Liver (tissue), 9 donors: ENCODE data around the gene RCN2. TPM values are rescaled to one million over a fixed set of nuclear protein-coding genes. Genes with fewer than 3 reads are reported as not detected.

Source experiments
- DNase-seq: peaks from one replicate; pipeline ENCODE4 v3.0.0-alpha.2; 2017; ENCODE audit warnings: low spot score
- H3K27ac ChIP-seq, 2 donors: one replicate each; pipeline ENCODE4 v1.7.0; 2013; ENCODE audit warnings: inconsistent platforms in 2 of 2, low read length in 2 of 2, control low read depth in 1 of 2, low read depth in 1 of 2, mild to moderate bottlenecking in 1 of 2
- H3K27me3 ChIP-seq, 4 donors: one replicate each; pipeline versions ENCODE4 v1.6.1 to v1.7.0; 2013; ENCODE audit warnings: low read length in 3 of 4, inconsistent platforms in 1 of 4, mild to moderate bottlenecking in 1 of 4, moderate library complexity in 1 of 4; ENCODE audit not compliant: control insufficient read depth in 4 of 4, insufficient read depth in 4 of 4
- H3K36me3 ChIP-seq, 4 donors: one replicate each; pipeline versions ENCODE4 v1.6.1 to v1.7.0; 2013; ENCODE audit warnings: low read length in 3 of 4, mild to moderate bottlenecking in 3 of 4, low read depth in 1 of 4, moderate library complexity in 1 of 4; ENCODE audit not compliant: control insufficient read depth in 4 of 4, insufficient read depth in 3 of 4
- H3K4me1 ChIP-seq, 4 donors: one replicate each; pipeline versions ENCODE4 v1.6.1 to v1.7.0; 2013; ENCODE audit warnings: low read length in 3 of 4, mild to moderate bottlenecking in 3 of 4, moderate library complexity in 1 of 4; ENCODE audit not compliant: control insufficient read depth in 4 of 4, insufficient read depth in 4 of 4
- H3K4me3 ChIP-seq, 3 donors: one replicate each; pipeline versions ENCODE4 v1.6.1 to v1.7.0; 2013; ENCODE audit warnings: low read length in 3 of 3, control low read depth in 1 of 3, low read depth in 1 of 3, mild to moderate bottlenecking in 1 of 3
- H3K9ac ChIP-seq, 2 donors: one replicate each; pipeline ENCODE4 v1.7.0; 2013; ENCODE audit warnings: low read length in 2 of 2, mild to moderate bottlenecking in 2 of 2, moderate library complexity in 2 of 2, control low read depth in 1 of 2, low read depth in 1 of 2
- H3K9me3 ChIP-seq, 4 donors: one replicate each; pipeline versions ENCODE4 v1.6.1 to v1.7.0; 2013; ENCODE audit warnings: low read length in 3 of 4; ENCODE audit not compliant: control insufficient read depth in 4 of 4
- ATF3 ChIP-seq: IDR thresholded peaks from 2 replicates; pipeline ENCODE4 v1.6.1; 2016; ENCODE audit warnings: antibody characterized with exemption
- CTCF ChIP-seq: fragments of 150-350 bp; IDR thresholded peaks from 2 replicates; pipeline ENCODE4 v1.5.1; 2017; ENCODE audit warnings: improper control_type of control experiment, low read depth, low read length; ENCODE audit not compliant: missing input control
- FOXA1 ChIP-seq: IDR thresholded peaks from 2 replicates; pipeline ENCODE4 v1.6.1; 2016; ENCODE audit warnings: antibody characterized with exemption
- GABPA ChIP-seq, 2 donors: IDR thresholded peaks in 1 of 2; conservative IDR thresholded peaks in 1 of 2; 2 replicates each; pipeline ENCODE4 v1.6.1; 2016; ENCODE audit warnings: antibody characterized with exemption in 2 of 2, mild to moderate bottlenecking in 1 of 2, moderate library complexity in 1 of 2
- HNF4A ChIP-seq, 2 donors: conservative IDR thresholded peaks; 2 replicates each; pipeline ENCODE4 v1.6.1; 2016; ENCODE audit warnings: antibody characterized with exemption in 2 of 2, mild to moderate bottlenecking in 2 of 2
- HNF4G ChIP-seq: IDR thresholded peaks from 2 replicates; pipeline ENCODE4 v1.6.1; 2016; ENCODE audit warnings: antibody characterized with exemption
- JUND ChIP-seq, 2 donors: IDR thresholded peaks; 2 replicates each; pipeline ENCODE4 v1.6.1; 2016; ENCODE audit warnings: antibody characterized with exemption in 2 of 2
- MAX ChIP-seq: IDR thresholded peaks from 2 replicates; pipeline ENCODE4 v1.6.1; 2016; ENCODE audit warnings: antibody characterized with exemption
- NR2F2 ChIP-seq: IDR thresholded peaks from 2 replicates; pipeline ENCODE4 v1.6.1; 2016; ENCODE audit warnings: antibody characterized with exemption
- RAD21 ChIP-seq, 2 donors: IDR thresholded peaks; 2 replicates each; pipeline ENCODE4 v1.6.1; 2016; ENCODE audit warnings: antibody characterized with exemption in 2 of 2, mild to moderate bottlenecking in 2 of 2
- RXRA ChIP-seq, 2 donors: IDR thresholded peaks; 2 replicates each; pipeline ENCODE4 v1.6.1; 2017 to 2018; ENCODE audit warnings: antibody characterized with exemption in 2 of 2, mild to moderate bottlenecking in 1 of 2
- SP1 ChIP-seq: IDR thresholded peaks from 2 replicates; pipeline ENCODE4 v1.6.1; 2018; ENCODE audit warnings: antibody characterized with exemption, mild to moderate bottlenecking
- YY1 ChIP-seq: IDR thresholded peaks from 2 replicates; pipeline ENCODE4 v1.6.1; 2016; ENCODE audit warnings: antibody characterized with exemption, mild to moderate bottlenecking
- WGBS: extraction: QIAGEN DNeasy Blood & Tissue Kit; methylation state at CpG from one replicate; pipeline ENCODE4 v1.1.7; 2013; 5-methylcytosine and 5-hydroxymethylcytosine counted together
- polyA plus RNA-seq, 2 donors: library from polyadenylated mRNA; stranded (reverse) in 1 of 2; unstranded in 1 of 2; fragments of 200-250 nt in 1 of 2; fragments of >200 nt in 1 of 2; fragmentation: Nextera tagmentation in 1 of 2; extraction: Ambion mirVana in 1 of 2; gene quantifications; one replicate each; pipeline versions ENCODE4 v1.2.1 to v1.2.3, GENCODE V29; 2013 to 2015
- total RNA-seq, 2 donors: library from RNA; depleted of rRNA; stranded (reverse); fragments of >200 nt; gene quantifications; one replicate each; pipeline ENCODE4 v1.2.3, GENCODE V29; 2014
- TF ChIP-seq, protein P1 (sequence below): IDR thresholded peaks from 2 replicates; pipeline ENCODE4 v1.6.1; 2016; ENCODE audit warnings: antibody characterized with exemption
- TF ChIP-seq, protein P2 (sequence below): IDR thresholded peaks from 2 replicates; pipeline ENCODE4 v1.6.1; 2016; ENCODE audit warnings: antibody characterized with exemption, mild to moderate bottlenecking
- donor health status: healthy.
- donor health status: healthy.
- donor health status: healthy.
- donor health status: healthy.
- donor health status: healthy.

RCN2 gene
- total and polyA plus RNA-seq, 4 donors, result 8.7 to 28.2 (median 15.1) TPM

- no peak for TF ChIP-seq SP1
- no peak for TF ChIP-seq MAX
- TF ChIP-seq JUND (IDR thresholded peaks at IDR 0.05), result no peak
Measured at GRCh38 chr15:76987276-76987675, 55.7 kb downstream of the RCN2 start (continued).

- Histone ChIP-seq H3K4me1 (peaks cover 0 to 6% (median 1%) of the 10 kb centered on the region in 4 donors), H3K4me3 (no peak overlapping the region), H3K36me3 (no peaks in the 10 kb centered on the region), H3K9me3 (no peaks in the 10 kb centered on the region), H3K27me3 (no peaks in the 10 kb centered on the region), H3K27ac (no peak overlapping the region), H3K9ac (no peak overlapping the region)
- 72% methylated on average over 11 of the region's 11 CpGs for WGBS
- DNase-seq, result no peak
- TF ChIP-seq ATF3, result no peak
- TF ChIP-seq SP1, result no peak
- no peak for TF ChIP-seq HNF4A (conservative IDR thresholded peaks at IDR 0.05)
- TF ChIP-seq HNF4G, result no peak
- TF ChIP-seq FOXA1, result no peak
Measured at GRCh38 chr15:76987896-76988860, 56.6 kb downstream of the RCN2 start.

DNA sequence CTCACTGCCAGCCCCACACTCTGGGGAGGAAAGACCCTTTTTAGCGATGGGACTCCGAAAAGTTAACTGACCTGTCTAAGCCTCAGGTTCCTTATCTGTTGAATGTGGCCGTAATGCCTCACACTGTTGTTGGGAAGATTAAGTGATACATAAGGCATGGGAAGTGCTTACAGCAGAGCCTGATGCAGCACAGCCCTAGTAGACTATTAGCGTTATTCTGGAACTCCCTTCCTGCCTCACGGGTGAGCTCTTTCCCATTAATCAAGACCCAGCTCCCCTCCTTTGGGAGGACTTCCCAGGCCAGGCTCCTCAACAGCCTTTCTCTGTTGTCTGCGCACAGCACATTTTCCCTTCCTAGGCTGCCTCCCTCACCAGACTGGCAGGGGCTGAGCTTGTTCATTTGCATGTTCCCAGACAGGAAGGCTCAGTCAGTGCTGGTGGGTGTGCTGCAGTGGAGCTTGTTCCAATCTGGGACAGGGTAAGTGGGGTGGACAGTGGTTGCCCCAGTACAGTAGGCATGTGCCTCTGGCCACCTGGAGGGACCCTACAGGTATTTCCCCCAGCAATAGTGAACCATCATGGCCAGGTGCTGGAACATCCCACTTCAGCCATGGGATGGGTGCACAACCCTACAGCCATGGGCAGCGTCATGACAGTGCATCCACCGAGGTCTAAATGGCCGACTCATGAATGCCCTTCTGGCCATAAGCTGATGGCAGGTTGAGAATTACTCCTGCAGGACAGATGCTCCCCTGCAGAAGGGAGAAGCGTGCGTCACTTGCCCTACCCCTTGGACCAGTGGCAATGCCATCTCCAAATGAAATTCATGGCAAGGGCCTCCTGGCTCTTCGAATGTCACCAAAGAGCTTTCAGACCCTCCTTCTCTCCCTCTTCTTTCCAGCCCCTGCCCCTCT is 57.6 kb downstream of the RCN2 start:
- TF ChIP-seq RAD21 (IDR thresholded peaks at IDR 0.05) (no peak), RXRA (IDR thresholded peaks at IDR 0.05) (no peak), YY1 (no peak), ATF3 (no peak), FOXA1 (no peak), GABPA (IDR thresholded peaks at IDR 0.05 in 1 of 2, conservative IDR thresholded peaks at IDR 0.05 in 1 of 2) (no peak), SP1 (no peak), HNF4G (no peak), JUND (IDR thresholded peaks at IDR 0.05) (no peak), CTCF (no peak), NR2F2 (no peak)
- TF ChIP-seq, protein P1, sequence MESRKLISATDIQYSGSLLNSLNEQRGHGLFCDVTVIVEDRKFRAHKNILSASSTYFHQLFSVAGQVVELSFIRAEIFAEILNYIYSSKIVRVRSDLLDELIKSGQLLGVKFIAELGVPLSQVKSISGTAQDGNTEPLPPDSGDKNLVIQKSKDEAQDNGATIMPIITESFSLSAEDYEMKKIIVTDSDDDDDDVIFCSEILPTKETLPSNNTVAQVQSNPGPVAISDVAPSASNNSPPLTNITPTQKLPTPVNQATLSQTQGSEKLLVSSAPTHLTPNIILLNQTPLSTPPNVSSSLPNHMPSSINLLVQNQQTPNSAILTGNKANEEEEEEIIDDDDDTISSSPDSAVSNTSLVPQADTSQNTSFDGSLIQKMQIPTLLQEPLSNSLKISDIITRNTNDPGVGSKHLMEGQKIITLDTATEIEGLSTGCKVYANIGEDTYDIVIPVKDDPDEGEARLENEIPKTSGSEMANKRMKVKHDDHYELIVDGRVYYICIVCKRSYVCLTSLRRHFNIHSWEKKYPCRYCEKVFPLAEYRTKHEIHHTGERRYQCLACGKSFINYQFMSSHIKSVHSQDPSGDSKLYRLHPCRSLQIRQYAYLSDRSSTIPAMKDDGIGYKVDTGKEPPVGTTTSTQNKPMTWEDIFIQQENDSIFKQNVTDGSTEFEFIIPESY, result no peak
- TF ChIP-seq, protein P2, sequence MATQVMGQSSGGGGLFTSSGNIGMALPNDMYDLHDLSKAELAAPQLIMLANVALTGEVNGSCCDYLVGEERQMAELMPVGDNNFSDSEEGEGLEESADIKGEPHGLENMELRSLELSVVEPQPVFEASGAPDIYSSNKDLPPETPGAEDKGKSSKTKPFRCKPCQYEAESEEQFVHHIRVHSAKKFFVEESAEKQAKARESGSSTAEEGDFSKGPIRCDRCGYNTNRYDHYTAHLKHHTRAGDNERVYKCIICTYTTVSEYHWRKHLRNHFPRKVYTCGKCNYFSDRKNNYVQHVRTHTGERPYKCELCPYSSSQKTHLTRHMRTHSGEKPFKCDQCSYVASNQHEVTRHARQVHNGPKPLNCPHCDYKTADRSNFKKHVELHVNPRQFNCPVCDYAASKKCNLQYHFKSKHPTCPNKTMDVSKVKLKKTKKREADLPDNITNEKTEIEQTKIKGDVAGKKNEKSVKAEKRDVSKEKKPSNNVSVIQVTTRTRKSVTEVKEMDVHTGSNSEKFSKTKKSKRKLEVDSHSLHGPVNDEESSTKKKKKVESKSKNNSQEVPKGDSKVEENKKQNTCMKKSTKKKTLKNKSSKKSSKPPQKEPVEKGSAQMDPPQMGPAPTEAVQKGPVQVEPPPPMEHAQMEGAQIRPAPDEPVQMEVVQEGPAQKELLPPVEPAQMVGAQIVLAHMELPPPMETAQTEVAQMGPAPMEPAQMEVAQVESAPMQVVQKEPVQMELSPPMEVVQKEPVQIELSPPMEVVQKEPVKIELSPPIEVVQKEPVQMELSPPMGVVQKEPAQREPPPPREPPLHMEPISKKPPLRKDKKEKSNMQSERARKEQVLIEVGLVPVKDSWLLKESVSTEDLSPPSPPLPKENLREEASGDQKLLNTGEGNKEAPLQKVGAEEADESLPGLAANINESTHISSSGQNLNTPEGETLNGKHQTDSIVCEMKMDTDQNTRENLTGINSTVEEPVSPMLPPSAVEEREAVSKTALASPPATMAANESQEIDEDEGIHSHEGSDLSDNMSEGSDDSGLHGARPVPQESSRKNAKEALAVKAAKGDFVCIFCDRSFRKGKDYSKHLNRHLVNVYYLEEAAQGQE, result no peak
- Histone ChIP-seq H3K9me3 (no peaks in the 10 kb centered on the region), H3K36me3 (no peaks in the 10 kb centered on the region), H3K27ac (no peak overlapping the region), H3K9ac (no peak overlapping the region), H3K4me1 (peaks cover 0 to 6% (median 1%) of the 10 kb centered on the region in 4 donors), H3K27me3 (no peaks in the 10 kb centered on the region), H3K4me3 (no peak overlapping the region)
- WGBS, result 84% methylated on average over 12 of the region's 12 CpGs
- no peak for DNase-seq
